PC-9 (cell line): ENCODE results near the gene GNG3. TPM values are rescaled to one million over a fixed set of nuclear protein-coding genes. Genes with fewer than 3 reads are reported as not detected.
"Not testable (repeated sequence)": the region's sequence is repeated elsewhere in the genome, so short reads cannot be mapped to it uniquely, and the experiment has no call there.

Experiments
- BruUV-seq: library from RNA; stranded (reverse); fragments of 400-500 nt; replicated peaks from 2 replicates; lab custom pipeline; 2021; lab: Mats Ljungman, UMichigan
- CTCF ChIA-PET: fragments of 300-600 bp; sonication (Branson Sonifier 250); formaldehyde crosslinking; loops from one replicate; lab custom pipeline; 2022; ENCODE audit warnings: antibody characterized with exemption; lab: Charles Lee
- POLR2A ChIA-PET: fragments of 300-600 bp; sonication (Branson Sonifier 250); formaldehyde crosslinking; loops from one replicate; lab custom pipeline; 2022; ENCODE audit warnings: antibody characterized with exemption; ENCODE audit not compliant: unreplicated experiment; lab: Charles Lee
- DNase-seq, 2 experiments: peaks; one replicate each; pipeline versions ENCODE4 v3.0.0 to v3.0.0-alpha.2; 2015 to 2022; ENCODE audit warnings: mixed read lengths in 1 of 2
- H2AFZ ChIP-seq: fragments of 200-600 bp; sonication (generic); 2 replicates; pipeline ENCODE4 v1.8.1; 2017; ENCODE audit warnings: antibody characterized with exemption
- H3F3A ChIP-seq: fragments of 200-600 bp; sonication (generic); 2 replicates; pipeline ENCODE4 v1.8.1; 2017; ENCODE audit warnings: antibody characterized with exemption, mild to moderate bottlenecking, low read depth; ENCODE audit not compliant: insufficient read depth
- H3K27ac ChIP-seq: fragments of 200-600 bp; sonication (generic); 2 replicates; pipeline ENCODE4 v1.6.1; 2016; ENCODE audit warnings: mixed run types
- H3K27me3 ChIP-seq: fragments of 200-600 bp; sonication (generic); 2 replicates; pipeline ENCODE4 v1.6.1; 2016; ENCODE audit warnings: low read depth, mixed run types; ENCODE audit not compliant: insufficient read depth
- H3K36me3 ChIP-seq: fragments of 200-600 bp; sonication (generic); 2 replicates; pipeline ENCODE4 v1.6.1; 2016; ENCODE audit warnings: low read depth, mixed run types
- H3K4me1 ChIP-seq: fragments of 200-600 bp; sonication (generic); replicated peaks from 2 replicates; pipeline ENCODE4 v1.6.1; 2016; ENCODE audit warnings: mixed run types; ENCODE audit not compliant: insufficient read depth
- H3K4me2 ChIP-seq: fragments of 200-600 bp; sonication (generic); 2 replicates; pipeline ENCODE4 v1.6.1; 2017; ENCODE audit warnings: mixed run types
- H3K4me3 ChIP-seq: fragments of 200-600 bp; sonication (generic); 2 replicates; pipeline ENCODE4 v1.6.1; 2016; ENCODE audit warnings: mixed run types
- H3K79me2 ChIP-seq: fragments of 200-600 bp; sonication (generic); 2 replicates; pipeline ENCODE4 v1.6.1; 2017; ENCODE audit warnings: low read depth, mixed run types
- H3K9me2 ChIP-seq: fragments of 200-600 bp; sonication (generic); 2 replicates; pipeline ENCODE4 v1.8.1; 2017; ENCODE audit warnings: mild to moderate bottlenecking; ENCODE audit not compliant: insufficient read depth
- H3K9me3 ChIP-seq: fragments of 200-600 bp; sonication (generic); 2 replicates; pipeline ENCODE4 v1.8.1; 2016; ENCODE audit warnings: low read depth; ENCODE audit not compliant: insufficient read depth
- H4K20me1 ChIP-seq: fragments of 200-600 bp; sonication (generic); 2 replicates; pipeline ENCODE4 v1.8.1; 2017; ENCODE audit not compliant: insufficient read depth
- EZH2 ChIP-seq: fragments of 200-600 bp; sonication (generic); IDR thresholded peaks from 2 replicates; pipeline ENCODE4 v1.8.0; 2017; ENCODE audit warnings: antibody characterized with exemption, low read depth
- intact Hi-C: fragments of 100-400 bp; cut with micrococcal nuclease; formaldehyde crosslinking; loops from one replicate; pipeline ENCODE4 v1.10.0; 2022; ENCODE audit not compliant: unreplicated experiment
- total RNA-seq: library from RNA; stranded (reverse); gene quantifications from 2 replicates; pipeline ENCODE4 v1.2.3, GENCODE V29; 2021
- TF ChIP-seq, protein P1 (sequence below): fragments of 200-600 bp; sonication (generic); conservative IDR thresholded peaks from 2 replicates; pipeline ENCODE4 v1.6.1; 2017; ENCODE audit warnings: mixed run types, antibody characterized with exemption, mild to moderate bottlenecking, moderate library complexity

GNG3 gene
- total RNA-seq, 1 experiment from 2014 or later = 0.57 TPM

DNA sequence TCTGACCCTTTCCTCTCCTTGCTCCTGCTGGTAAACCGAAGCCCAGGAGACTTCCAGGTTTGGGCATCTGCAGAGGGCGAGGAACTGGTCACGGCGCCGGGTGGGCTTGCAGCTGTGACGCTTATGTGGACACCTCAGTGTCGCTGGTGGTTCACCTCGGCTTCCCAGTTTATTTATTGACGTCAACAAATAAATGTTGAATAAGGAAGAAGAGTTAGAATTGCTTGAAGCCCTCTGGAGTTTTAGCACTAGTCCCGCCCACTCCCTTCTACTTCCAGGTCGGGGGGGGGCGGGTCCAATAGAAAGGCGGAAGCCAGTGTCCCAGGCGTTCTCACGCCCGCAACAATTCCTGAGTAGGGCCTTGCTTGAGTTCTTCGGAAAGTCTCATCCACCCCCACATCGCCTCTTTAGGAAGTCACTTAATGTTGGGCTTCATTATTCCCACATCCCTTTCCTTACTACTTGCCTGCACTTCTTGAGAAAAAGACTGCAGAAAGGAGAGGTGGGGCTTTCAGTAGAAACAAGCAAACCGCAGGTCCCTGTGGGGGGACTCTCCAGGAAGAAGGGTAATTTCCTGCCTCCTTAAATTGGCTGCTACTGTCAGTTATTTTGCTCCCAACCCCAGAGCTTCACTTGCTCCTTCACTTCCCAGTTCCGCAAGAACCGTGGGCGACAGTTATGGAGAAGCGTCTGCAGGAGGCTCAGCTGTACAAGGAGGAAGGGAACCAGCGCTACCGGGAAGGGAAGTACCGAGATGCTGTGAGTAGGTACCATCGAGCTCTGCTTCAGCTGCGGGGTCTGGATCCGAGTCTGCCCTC lies 20.9 kb downstream of the GNG3 start, which contains the start of gene TTC9C:
TTC9C (plus strand) TSS at position 316 of the 818 bp plus-strand sequence; CDS start at position 679, 363 bp downstream.
- no peaks in the 10 kb centered on the region for H3K27me3 ChIP-seq
- H3K9me2 ChIP-seq = no peaks in the 10 kb centered on the region
- H3K4me1 ChIP-seq = peaks cover 26% of the 10 kb centered on the region
- peaks cover 84% of the 10 kb centered on the region for H3K79me2 ChIP-seq
- H3K4me2 ChIP-seq = peak within 1 kb of the TSS; percentile 97
- BruUV-seq = TSS peak; percentile 55
- peaks cover 54% of the 10 kb centered on the region for H3F3A ChIP-seq
- TF ChIP-seq, protein P1, sequence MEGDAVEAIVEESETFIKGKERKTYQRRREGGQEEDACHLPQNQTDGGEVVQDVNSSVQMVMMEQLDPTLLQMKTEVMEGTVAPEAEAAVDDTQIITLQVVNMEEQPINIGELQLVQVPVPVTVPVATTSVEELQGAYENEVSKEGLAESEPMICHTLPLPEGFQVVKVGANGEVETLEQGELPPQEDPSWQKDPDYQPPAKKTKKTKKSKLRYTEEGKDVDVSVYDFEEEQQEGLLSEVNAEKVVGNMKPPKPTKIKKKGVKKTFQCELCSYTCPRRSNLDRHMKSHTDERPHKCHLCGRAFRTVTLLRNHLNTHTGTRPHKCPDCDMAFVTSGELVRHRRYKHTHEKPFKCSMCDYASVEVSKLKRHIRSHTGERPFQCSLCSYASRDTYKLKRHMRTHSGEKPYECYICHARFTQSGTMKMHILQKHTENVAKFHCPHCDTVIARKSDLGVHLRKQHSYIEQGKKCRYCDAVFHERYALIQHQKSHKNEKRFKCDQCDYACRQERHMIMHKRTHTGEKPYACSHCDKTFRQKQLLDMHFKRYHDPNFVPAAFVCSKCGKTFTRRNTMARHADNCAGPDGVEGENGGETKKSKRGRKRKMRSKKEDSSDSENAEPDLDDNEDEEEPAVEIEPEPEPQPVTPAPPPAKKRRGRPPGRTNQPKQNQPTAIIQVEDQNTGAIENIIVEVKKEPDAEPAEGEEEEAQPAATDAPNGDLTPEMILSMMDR = no peak
- no peak for TF ChIP-seq EZH2
- H3K36me3 ChIP-seq = peaks cover 30% of the 10 kb centered on the region
- no peaks in the 10 kb centered on the region for H3K9me3 ChIP-seq
- DNase-seq = peak; percentile 81 to 86
- intact Hi-C loops = loop anchor here (1.0 to 5.0 kb wide), 8 partner anchors 43 to 183 kb away; partner anchors contain the start of genes EML3, LBHD1, ROM1 and SLC3A2
- peaks cover 48% of the 10 kb centered on the region for H4K20me1 ChIP-seq
- H3K27ac ChIP-seq = peak within 1 kb of the TSS; percentile 76
- POLR2A ChIA-PET = interaction anchor here (0.6 to 1.4 kb wide), 5 partner anchors 26 to 328 kb away, joined by 3 to 50 read pairs (median 12); partner anchors contain the start of genes TUT1 and ZBTB3
- CTCF ChIA-PET = interaction anchor here (0.7 to 1.5 kb wide), 2 partner anchors 25 to 391 kb away, joined by 6 read pairs; partner anchors contain the start of gene ZBTB3
- peak within 1 kb of the TSS; percentile 84 for H3K4me3 ChIP-seq
- peak within 1 kb of the TSS; percentile 93 for H2AFZ ChIP-seq

DNA sequence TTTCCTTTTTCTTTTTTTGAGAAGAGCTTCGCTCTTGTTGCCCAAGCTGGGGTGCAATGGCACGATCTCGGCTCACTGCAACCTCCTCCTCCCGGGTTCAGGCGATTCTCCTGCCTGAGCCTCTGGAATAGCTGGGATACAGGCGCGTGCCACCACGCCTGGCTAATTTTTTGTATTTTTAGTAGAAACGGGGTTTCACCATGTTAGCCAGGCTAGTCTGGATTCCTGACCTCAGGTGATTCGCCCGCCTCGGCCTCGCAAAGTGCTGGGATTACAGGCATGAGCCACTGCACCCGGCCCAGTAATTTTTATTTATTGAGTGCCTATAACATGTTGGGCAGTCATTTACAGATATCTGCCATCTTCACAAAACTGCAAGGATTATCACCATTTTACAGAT lies 22.6 kb downstream of the GNG3 start:
- ChIA-PET CTCF (interaction anchor here (0.6 to 0.7 kb wide), 2 partner anchors 14 to 136 kb away, joined by 6 to 8 read pairs; no protein-coding TSS in a partner anchor), POLR2A (interaction anchor here (0.6 kb wide), 3 partner anchors 23 to 102 kb away, joined by 3 to 14 read pairs (median 4); partner anchors contain the start of gene STX5)
- H3K9me2 ChIP-seq, DNase-seq, intact Hi-C loops, H3K27me3 ChIP-seq, H2AFZ ChIP-seq, BruUV-seq, H3K9me3 ChIP-seq: not testable (repeated sequence)
- Histone ChIP-seq H3K27ac (peak overlapping the region; percentile 38), H3K4me1 (peaks cover 11% of the 10 kb centered on the region), H3K79me2 (peaks cover 83% of the 10 kb centered on the region), H3F3A (peaks cover 44% of the 10 kb centered on the region), H4K20me1 (peaks cover 31% of the 10 kb centered on the region), H3K4me3 (peak overlapping the region; percentile 84), H3K36me3 (peaks cover 31% of the 10 kb centered on the region), H3K4me2 (peak overlapping the region; percentile 97)

DNA sequence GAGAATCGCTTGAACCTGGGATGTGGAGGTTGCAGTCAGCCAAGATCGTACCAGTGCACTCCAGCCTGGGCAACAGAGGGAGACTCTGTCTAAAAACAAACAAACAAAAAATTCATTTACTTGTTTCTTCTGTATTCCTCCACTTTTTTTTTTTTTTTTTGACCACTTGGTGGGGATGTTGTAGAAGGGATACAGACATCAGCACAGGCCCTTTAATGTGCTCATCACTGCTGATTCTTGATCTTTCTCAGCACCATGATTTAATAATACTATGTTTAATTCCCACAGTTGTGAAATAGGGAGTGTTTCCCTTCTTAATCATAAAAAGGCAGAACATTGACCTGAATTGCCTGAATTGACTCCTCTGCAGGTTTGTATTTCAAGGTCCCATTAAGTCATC lies 25.4 kb downstream of the GNG3 start:
- H3K9me3 ChIP-seq = no peaks in the 10 kb centered on the region
- intact Hi-C loops = no loop called here
- no peaks in the 10 kb centered on the region for H3K9me2 ChIP-seq
- peaks cover 17% of the 10 kb centered on the region; the same call in 1 of the 2 replicates for H4K20me1 ChIP-seq
- H3K79me2 ChIP-seq = peaks cover 66% of the 10 kb centered on the region
- H3K4me2 ChIP-seq = no peak overlapping the region
- no peak for DNase-seq
- TF ChIP-seq, protein P1 = 0 out of 2 replicates have a peak, but pooled peaks have one; percentile 34
- TF ChIP-seq EZH2 = no peak
- H2AFZ ChIP-seq = no peak overlapping the region
- H3K27ac ChIP-seq = no peak overlapping the region
- ChIA-PET CTCF (no interaction called here), POLR2A (no interaction called here)
- H3K36me3 ChIP-seq = peaks cover 39% of the 10 kb centered on the region
- peaks cover 33% of the 10 kb centered on the region for H3F3A ChIP-seq
- peaks cover 11% of the 10 kb centered on the region for H3K4me1 ChIP-seq
- BruUV-seq = no TSS peak
- H3K4me3 ChIP-seq = no peak overlapping the region
- no peaks in the 10 kb centered on the region for H3K27me3 ChIP-seq
